K562 (cell line): ENCODE measurements around the gene RASGEF1C. TPM values are rescaled to one million over a fixed set of nuclear protein-coding genes. Genes with fewer than 3 reads are reported as not detected.

ENCODE experiments used
- ATAC-seq: fragments of 200-7000 bp; cut with Tn5 transposase; 3 replicates; pipeline ENCODE4 v1.9.1; 2020; ENCODE audit warnings: moderate library complexity
- BruUV-seq: library from RNA; stranded (reverse); fragments of 400-500 nt; replicated peaks from 2 replicates; lab custom pipeline; 2021; lab: Mats Ljungman, UMichigan
- CTCF ChIA-PET: fragments of 300-600 bp; formaldehyde crosslinking; extraction: SDS; loops from one replicate; lab custom pipeline; 2021; ENCODE audit warnings: low intra/inter-chr PET ratio; lab: Yijun Ruan, JAX
- POLR2A ChIA-PET: fragments of 300-600, 350-650 bp; sonication (Branson Sonifier 250); formaldehyde crosslinking; extraction: SDS; loops from one replicate; lab custom pipeline; 2021; ENCODE audit warnings: antibody characterized with exemption, inconsistent platforms; lab: Yijun Ruan, JAX
- DNase-seq, 4 experiments: peaks; one replicate each; pipeline versions ENCODE4 v3.0.0 to v3.0.0-alpha.2; 2011 to 2018; ENCODE audit warnings: low spot score in 3 of 4, mixed read lengths in 3 of 4; ENCODE audit errors: extremely low read depth in 1 of 4
- FAIRE-seq: peaks from 2 replicates; lab custom pipeline; 2011; peaks lifted over from hg19 to GRCh38; lab: Jason Lieb, UNC
- H2AFZ ChIP-seq: 2 replicates; pipeline ENCODE4 v1.6.0; 2011; ENCODE audit warnings: low read depth, low read length, control low read depth, inconsistent platforms
- H3K27ac ChIP-seq: fragments of 200-600 bp; 3 replicates; pipeline ENCODE4 v1.8.0; 2011; ENCODE audit warnings: low read depth, mild to moderate bottlenecking, control low read depth, inconsistent platforms, low read length, moderate library complexity, mixed read lengths; ENCODE audit errors: extremely low read depth
- H3K27me3 ChIP-seq, 2 experiments: fragments of 300-600 bp in 1 of 2; 2 replicates in 1 of 2; 3 replicates in 1 of 2; pipeline versions ENCODE4 v1.6.0 to v1.8.0; 2011; ENCODE audit warnings: inconsistent platforms in 2 of 2, low read length in 2 of 2, mild to moderate bottlenecking in 1 of 2, mixed read lengths in 1 of 2, moderate library complexity in 1 of 2; ENCODE audit not compliant: control insufficient read depth in 2 of 2, insufficient read depth in 2 of 2
- H3K36me3 ChIP-seq: fragments of 300-600 bp; 3 replicates; pipeline ENCODE4 v1.8.0; 2011; ENCODE audit warnings: mild to moderate bottlenecking, low read length, inconsistent platforms; ENCODE audit not compliant: control insufficient read depth, insufficient read depth
- H3K4me1 ChIP-seq, 2 experiments: fragments of 200-600 bp in 1 of 2; replicated peaks in 1 of 2; 2 replicates in 1 of 2; 3 replicates in 1 of 2; pipeline versions ENCODE4 v1.5.1 to v1.8.0; 2011; ENCODE audit warnings: inconsistent platforms in 2 of 2, low read length in 2 of 2, mild to moderate bottlenecking in 1 of 2, mixed read lengths in 1 of 2, moderate library complexity in 1 of 2; ENCODE audit not compliant: control insufficient read depth in 2 of 2, insufficient read depth in 2 of 2
- H3K4me2 ChIP-seq: 2 replicates; pipeline ENCODE4 v1.6.1; 2011; ENCODE audit warnings: low read length, control low read depth, inconsistent platforms, mixed read lengths; ENCODE audit not compliant: insufficient read depth
- H3K4me3 ChIP-seq: fragments of 200-600 bp; sonication (generic), shearing (Covaris generic); 2 replicates; pipeline ENCODE4 v1.5.1; 2016; ENCODE audit warnings: control low read depth, inconsistent platforms
- H3K79me2 ChIP-seq: fragments of 200-600 bp; 3 replicates; pipeline ENCODE4 v1.8.0; 2011; ENCODE audit warnings: low read length, inconsistent platforms; ENCODE audit not compliant: control insufficient read depth, insufficient read depth
- H3K9ac ChIP-seq, 2 experiments: 2 replicates each; pipeline versions ENCODE4 v1.6.0 to v1.6.1; 2011; ENCODE audit warnings: low read depth in 2 of 2, low read length in 2 of 2, control low read depth in 1 of 2, inconsistent platforms in 1 of 2, mild to moderate bottlenecking in 1 of 2, mixed read lengths in 1 of 2; ENCODE audit not compliant: insufficient read depth in 1 of 2
- H3K9me1 ChIP-seq: one replicate; pipeline ENCODE4 v1.6.0; 2011; ENCODE audit warnings: inconsistent platforms, mild to moderate bottlenecking, low read length, moderate library complexity; ENCODE audit not compliant: control insufficient read depth, insufficient read depth
- H3K9me3 ChIP-seq: replicated peaks from 2 replicates; pipeline ENCODE4 v1.5.1; 2011; ENCODE audit warnings: low read depth, low read length, inconsistent platforms; ENCODE audit not compliant: control insufficient read depth, insufficient read depth
- H4K20me1 ChIP-seq: replicated peaks from 2 replicates; pipeline ENCODE4 v1.6.1; 2011; ENCODE audit warnings: low read length, inconsistent platforms, mixed read lengths; ENCODE audit not compliant: control insufficient read depth, insufficient read depth
- SETDB1 ChIP-seq: IDR thresholded peaks from one replicate; pipeline ENCODE4 v1.6.1; 2012; ENCODE audit warnings: low read length, control low read depth, inconsistent platforms
- ZNF431 ChIP-seq: sonication (generic); formaldehyde crosslinking; IDR thresholded peaks from 2 replicates; pipeline ENCODE4 v1.8.0; 2022; ENCODE audit warnings: mild to moderate bottlenecking, missing genetic modification reagents
- WGBS: fragments of 100-300 bp; shearing (Covaris generic); methylation state at CpG from one replicate; pipeline ENCODE4 v1.1.6; 2016; ENCODE audit warnings: low coverage, mixed read lengths; ENCODE audit not compliant: insufficient coverage; ENCODE audit errors: missing lambda C conversion rate; 5-methylcytosine and 5-hydroxymethylcytosine counted together
- in situ Hi-C: fragments of 300-500 bp; cut with MboI; formaldehyde crosslinking; loops from 4 replicates; pipeline ENCODE4 v1.15.0; 2018; ENCODE audit warnings: inconsistent platforms, mixed read lengths
- intact Hi-C: fragments of 100-400 bp; cut with micrococcal nuclease; formaldehyde crosslinking; loops from 2 replicates; pipeline ENCODE4 v1.14.2; 2022
- polyA plus RNA-seq, 8 experiments: library from polyadenylated mRNA; depleted of rRNA in 4 of 8; stranded (reverse) in 5 of 8; unstranded in 3 of 8; fragments of >200 nt; fragmentation: Nextera tagmentation in 2 of 8; fragmentation: Illumina TruSeq in 1 of 8; extraction: Ambion mirVana in 2 of 8; extraction: Trizol in 1 of 8; gene quantifications; 2 replicates each; pipeline versions ENCODE4 v1.2.1 to v1.2.3, GENCODE V29; 2011 to 2014; ENCODE audit warnings: inconsistent platforms in 1 of 8, missing spikeins in 1 of 8
- total RNA-seq, 7 experiments: library from RNA; depleted of rRNA in 6 of 7; stranded (reverse); fragments of >200 nt in 6 of 7; fragmentation: Illumina TruSeq in 2 of 7; extraction: Trizol in 2 of 7; gene quantifications; 2 replicates each; pipeline versions ENCODE4 v1.2.1 to v1.2.3, GENCODE V29; 2011 to 2021; ENCODE audit warnings: low replicate concordance in 1 of 7
- TF ChIP-seq, protein P1 (sequence below): IDR thresholded peaks from 2 replicates; pipeline ENCODE4 v1.6.1; 2014; ENCODE audit warnings: antibody characterized with exemption
- TF ChIP-seq, protein P2 (sequence below): conservative IDR thresholded peaks from 2 replicates; pipeline ENCODE4 v1.6.1; 2011; ENCODE audit warnings: low read depth, mild to moderate bottlenecking, low read length; ENCODE audit not compliant: control insufficient read depth

The RASGEF1C gene
- total and polyA plus RNA-seq, 9 of the 15 experiments (the other 6 are each of a cell fraction or from before 2014, with no cell fraction given): 0.04 to 1.1 (median 0.21) TPM; not detected in 4

DNA sequence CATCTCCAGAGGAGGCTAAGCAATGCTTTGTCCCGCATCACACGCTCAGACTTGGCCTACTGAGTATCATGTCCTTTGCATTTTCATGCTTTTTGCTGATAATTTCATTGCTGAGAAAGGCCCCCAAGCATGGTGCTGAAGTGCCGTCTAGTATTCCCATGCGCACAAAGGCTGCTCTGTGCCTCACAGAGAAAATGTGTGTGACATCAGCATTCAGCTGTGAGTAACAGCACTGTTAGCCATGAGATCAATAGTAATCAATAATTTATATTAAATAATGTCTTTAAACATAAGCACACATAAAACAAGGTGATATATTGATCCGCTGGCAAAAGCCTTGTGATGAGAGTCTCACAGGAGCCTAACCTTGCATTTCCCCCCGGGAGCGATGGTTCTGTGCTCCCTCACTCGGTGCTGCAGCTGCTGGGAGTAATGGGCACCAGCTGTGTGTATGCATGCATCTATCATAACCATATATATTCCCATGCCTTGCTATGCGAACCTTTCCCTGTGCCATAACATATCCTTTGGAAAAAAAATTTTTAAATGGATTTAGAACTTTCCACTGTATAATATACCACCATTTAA, 87.1 kb downstream of the RASGEF1C start:
- POLR2A ChIA-PET: interaction anchor here (0.6 kb wide), 1 partner anchor 1377 kb away, joined by 3 read pairs; no protein-coding TSS in a partner anchor
- in situ Hi-C loops (no loop called here), intact Hi-C loops (no loop called here)
- Histone ChIP-seq H2AFZ (no peak overlapping the region), H3K9me3 (no peaks in the 10 kb centered on the region), H3K79me2 (no peaks in the 10 kb centered on the region), H3K27me3 (peaks cover 11 to 65% of the 10 kb centered on the region in 2 experiments; a peak in 4 of 5 replicates), H3K4me3 (no peak overlapping the region), H3K4me1 (peaks cover 0 to 23% of the 10 kb centered on the region in 2 experiments; a peak in 3 of 5 replicates), H3K36me3 (no peaks in the 10 kb centered on the region), H3K4me2 (no peak overlapping the region), H3K27ac (no peak overlapping the region), H3K9ac (no peak overlapping the region), H4K20me1 (no peaks in the 10 kb centered on the region), H3K9me1 (no peaks in the 10 kb centered on the region)
- whole genome bisulfite sequencing: 26% methylated on average over 9 of the region's 9 CpGs
- ATAC-seq (no peak), FAIRE-seq (no peak), DNase-seq (no peak)
- CTCF ChIA-PET: no interaction called here
- TF ChIP-seq, protein P1, sequence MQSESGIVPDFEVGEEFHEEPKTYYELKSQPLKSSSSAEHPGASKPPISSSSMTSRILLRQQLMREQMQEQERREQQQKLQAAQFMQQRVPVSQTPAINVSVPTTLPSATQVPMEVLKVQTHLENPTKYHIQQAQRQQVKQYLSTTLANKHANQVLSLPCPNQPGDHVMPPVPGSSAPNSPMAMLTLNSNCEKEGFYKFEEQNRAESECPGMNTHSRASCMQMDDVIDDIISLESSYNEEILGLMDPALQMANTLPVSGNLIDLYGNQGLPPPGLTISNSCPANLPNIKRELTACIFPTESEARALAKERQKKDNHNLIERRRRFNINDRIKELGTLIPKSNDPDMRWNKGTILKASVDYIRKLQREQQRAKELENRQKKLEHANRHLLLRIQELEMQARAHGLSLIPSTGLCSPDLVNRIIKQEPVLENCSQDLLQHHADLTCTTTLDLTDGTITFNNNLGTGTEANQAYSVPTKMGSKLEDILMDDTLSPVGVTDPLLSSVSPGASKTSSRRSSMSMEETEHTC: no peak
- TF ChIP-seq, protein P2, sequence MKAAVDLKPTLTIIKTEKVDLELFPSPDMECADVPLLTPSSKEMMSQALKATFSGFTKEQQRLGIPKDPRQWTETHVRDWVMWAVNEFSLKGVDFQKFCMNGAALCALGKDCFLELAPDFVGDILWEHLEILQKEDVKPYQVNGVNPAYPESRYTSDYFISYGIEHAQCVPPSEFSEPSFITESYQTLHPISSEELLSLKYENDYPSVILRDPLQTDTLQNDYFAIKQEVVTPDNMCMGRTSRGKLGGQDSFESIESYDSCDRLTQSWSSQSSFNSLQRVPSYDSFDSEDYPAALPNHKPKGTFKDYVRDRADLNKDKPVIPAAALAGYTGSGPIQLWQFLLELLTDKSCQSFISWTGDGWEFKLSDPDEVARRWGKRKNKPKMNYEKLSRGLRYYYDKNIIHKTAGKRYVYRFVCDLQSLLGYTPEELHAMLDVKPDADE: no peak
- no peak for TF ChIP-seq SETDB1
- no peak for TF ChIP-seq ZNF431 (CRISPR knock-in tag)
- BruUV-seq: no TSS peak
